GM18505 (cell line): Measurements from ENCODE around the gene PDIA6.

ENCODE experiments used
- ATAC-seq: cut with Tn5 transposase; IDR thresholded peaks from one replicate; pipeline ENCODE4 v1.9.1; 2021; ENCODE audit not compliant: unreplicated experiment
- POLR2A ChIP-seq: IDR thresholded peaks from 4 replicates; pipeline ENCODE4 v1.6.1; 2011; ENCODE audit warnings: borderline replicate concordance; ENCODE audit not compliant: insufficient read depth, insufficient read length; ENCODE audit errors: extremely low read depth

Gene PDIA6

GRCh38 chr2:10753156-10753555, 59.4 kb downstream of the PDIA6 start:
- ATAC-seq = no peak
- TF ChIP-seq POLR2A = no peak

DNA sequence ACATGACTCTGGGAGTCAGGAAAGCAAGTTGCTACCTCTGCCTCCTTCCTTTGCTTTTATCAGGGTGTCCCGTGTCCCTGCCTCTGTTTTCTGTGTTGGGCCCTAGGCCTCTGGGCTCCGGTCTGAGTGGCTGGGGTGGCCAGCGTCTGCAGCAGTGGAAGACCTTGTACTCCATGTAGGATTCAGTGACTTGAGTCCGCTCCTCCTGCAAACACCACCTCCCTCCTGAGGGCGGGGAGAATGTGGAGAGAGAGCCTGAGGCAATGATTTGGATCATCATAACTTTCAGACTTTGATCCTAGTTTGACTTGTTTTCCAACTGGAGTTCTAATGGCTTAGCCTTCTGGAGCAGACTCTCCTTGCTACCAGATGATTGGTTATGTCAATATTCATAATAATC, 60.3 kb downstream of the PDIA6 start:
- no peak for TF ChIP-seq POLR2A
- ATAC-seq = no peak

DNA sequence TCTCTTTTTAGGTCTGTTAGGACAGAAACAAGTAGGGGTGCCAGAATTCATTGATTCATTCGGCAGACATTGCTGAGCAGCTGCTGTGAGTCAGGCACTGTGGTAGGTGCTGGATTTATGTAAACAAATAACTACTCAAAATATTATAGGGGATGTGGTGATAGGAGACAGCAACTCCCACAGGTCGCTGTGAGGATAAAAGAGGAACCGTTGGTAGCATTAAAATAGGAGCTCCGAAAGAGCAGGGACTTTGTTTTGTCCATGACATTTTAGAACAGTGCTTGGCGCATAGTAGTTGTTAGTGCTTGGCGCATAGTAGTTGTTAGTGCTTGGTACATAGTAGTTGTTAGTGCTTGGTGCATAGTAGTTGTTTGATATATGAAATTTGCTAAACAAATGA, 62.0 kb downstream of the PDIA6 start:
- no peak for TF ChIP-seq POLR2A
- no peak for ATAC-seq

GRCh38 chr2:10742666-10743065, 69.9 kb downstream of the PDIA6 start:
- TF ChIP-seq POLR2A = no peak
- no peak for ATAC-seq

- ATAC-seq = no peak
Measured at GRCh38 chr2:10741139-10741538, 71.4 kb downstream of the PDIA6 start.

GRCh38 chr2:10740226-10740625, 72.4 kb downstream of the PDIA6 start:
- ATAC-seq = no peak
- no peak for TF ChIP-seq POLR2A

More at GRCh38 chr2:10741139-10741538, 71.4 kb downstream of the PDIA6 start:
- no peak for TF ChIP-seq POLR2A

GRCh38 chr2:10738192-10738591, 74.4 kb downstream of the PDIA6 start:
- TF ChIP-seq POLR2A = no peak
- no peak for ATAC-seq

GRCh38 chr2:10733980-10734379, 78.6 kb downstream of the PDIA6 start:
- no peak for TF ChIP-seq POLR2A
- no peak for ATAC-seq

- TF ChIP-seq POLR2A = no peak
- no peak for ATAC-seq
Measured at GRCh38 chr2:10733566-10733925, 79.0 kb downstream of the PDIA6 start.
